GM23248 (cell line): Measurements from ENCODE around the gene CHMP6.

ENCODE experiments used
- EZH2 ChIP-seq: fragments of 200-600 bp; sonication (generic); IDR thresholded peaks from 2 replicates; pipeline ENCODE4 v1.6.1; 2018; ENCODE audit warnings: antibody characterized with exemption, mild to moderate bottlenecking; ENCODE audit not compliant: insufficient read depth, poor library complexity, severe bottlenecking
- EZH2phosphoT487 ChIP-seq: fragments of 200-600 bp; sonication (generic); IDR thresholded peaks from 2 replicates; pipeline ENCODE4 v1.6.1; 2018; ENCODE audit warnings: antibody characterized with exemption, moderate library complexity, mild to moderate bottlenecking, low read depth; ENCODE audit not compliant: insufficient read depth

GRCh38 chr17:81044428-81044763 lies 52.8 kb downstream of the CHMP6 start:
- no peak for TF ChIP-seq EZH2
- no peak for TF ChIP-seq EZH2phosphoT487
